Fibroblast of lung (primary cell): ENCODE data around the gene ZSWIM1. TPM values are rescaled to one million over a fixed set of nuclear protein-coding genes. Genes with fewer than 3 reads are reported as not detected.

ENCODE experiments used
- DNase-seq, 2 donors: peaks; one replicate each; pipeline versions ENCODE4 v3.0.0 to v3.0.0-alpha.2; 2010; ENCODE audit warnings: low read depth in 2 of 2
- H2AFZ ChIP-seq: 2 replicates; pipeline ENCODE4 v1.5.1; 2012; ENCODE audit warnings: low read length, control low read depth, inconsistent platforms
- H3K27ac ChIP-seq: 2 replicates; pipeline ENCODE4 v1.5.1; 2011; ENCODE audit warnings: low read length, control low read depth; ENCODE audit not compliant: insufficient read depth
- H3K27me3 ChIP-seq: 2 replicates; pipeline ENCODE4 v1.5.1; 2011; ENCODE audit warnings: mild to moderate bottlenecking, low read length; ENCODE audit not compliant: control insufficient read depth, insufficient read depth
- H3K36me3 ChIP-seq: 2 replicates; pipeline ENCODE4 v1.5.1; 2011; ENCODE audit warnings: low read length; ENCODE audit not compliant: control insufficient read depth, insufficient read depth
- H3K4me1 ChIP-seq: 2 replicates; pipeline ENCODE4 v1.5.1; 2011; ENCODE audit warnings: low read length; ENCODE audit not compliant: control insufficient read depth, insufficient read depth; ENCODE audit errors: extremely low read depth
- H3K4me2 ChIP-seq: 2 replicates; pipeline ENCODE4 v1.5.1; 2011; ENCODE audit warnings: low read length, control low read depth; ENCODE audit not compliant: insufficient read depth; ENCODE audit errors: extremely low read depth
- H3K4me3 ChIP-seq, 4 experiments: fragments of 200-600 bp in 1 of 4; sonication (generic) in 1 of 4; replicated peaks in 1 of 4; 2 replicates each; pipeline ENCODE4 v1.5.1; 2011 to 2016; ENCODE audit warnings: low read length in 4 of 4, low read depth in 3 of 4, mild to moderate bottlenecking in 3 of 4, control low read depth in 2 of 4, inconsistent platforms in 1 of 4, mixed read lengths in 1 of 4; ENCODE audit not compliant: insufficient read depth in 1 of 4; ENCODE audit errors: control extremely low read depth in 1 of 4
- H3K79me2 ChIP-seq: 2 replicates; pipeline ENCODE4 v1.5.1; 2012; ENCODE audit warnings: mild to moderate bottlenecking, low read length, inconsistent platforms; ENCODE audit not compliant: control insufficient read depth, insufficient read depth
- H3K9ac ChIP-seq: 2 replicates; pipeline ENCODE4 v1.5.1; 2011; ENCODE audit warnings: mild to moderate bottlenecking, low read length, control low read depth; ENCODE audit not compliant: insufficient read depth
- H3K9me3 ChIP-seq: 2 replicates; pipeline ENCODE4 v1.5.1; 2012; ENCODE audit warnings: low read depth, low read length; ENCODE audit not compliant: control insufficient read depth, insufficient read depth
- H4K20me1 ChIP-seq: 2 replicates; pipeline ENCODE4 v1.5.1; 2011; ENCODE audit warnings: low read length; ENCODE audit not compliant: control insufficient read depth, insufficient read depth; ENCODE audit errors: extremely low read depth
- EZH2 ChIP-seq: IDR thresholded peaks from 2 replicates; pipeline ENCODE4 v1.5.1; 2012; ENCODE audit warnings: low read length, control low read depth, mild to moderate bottlenecking; ENCODE audit errors: missing control alignments
- polyA plus RNA-seq, 2 donors: library from polyadenylated mRNA; depleted of rRNA in 1 of 2; stranded (reverse) in 1 of 2; unstranded in 1 of 2; fragments of >200 nt; gene quantifications; 2 replicates each; pipeline ENCODE4 v1.2.1, GENCODE V29; 2011 to 2012; ENCODE audit warnings: missing spikeins in 1 of 2
- total RNA-seq: library from RNA; depleted of rRNA; stranded (reverse); fragments of >200 nt; gene quantifications from 2 replicates; pipeline ENCODE4 v1.2.1, GENCODE V29; 2014
- TF ChIP-seq, protein P1 (sequence below), 2 donors: IDR thresholded peaks in 1 of 2; conservative IDR thresholded peaks in 1 of 2; 1 replicate in 1 of 2; 2 replicates in 1 of 2; pipeline ENCODE4 v1.5.1; 2011 to 2012; ENCODE audit warnings: low read length in 2 of 2, control low read depth in 1 of 2, inconsistent platforms in 1 of 2, low read depth in 1 of 2, mild to moderate bottlenecking in 1 of 2

Gene ZSWIM1
- total and polyA plus RNA-seq, 2 donors (not counting 1 experiment from before 2014, with no cell fraction given): 3.4 to 4.5 TPM

DNA sequence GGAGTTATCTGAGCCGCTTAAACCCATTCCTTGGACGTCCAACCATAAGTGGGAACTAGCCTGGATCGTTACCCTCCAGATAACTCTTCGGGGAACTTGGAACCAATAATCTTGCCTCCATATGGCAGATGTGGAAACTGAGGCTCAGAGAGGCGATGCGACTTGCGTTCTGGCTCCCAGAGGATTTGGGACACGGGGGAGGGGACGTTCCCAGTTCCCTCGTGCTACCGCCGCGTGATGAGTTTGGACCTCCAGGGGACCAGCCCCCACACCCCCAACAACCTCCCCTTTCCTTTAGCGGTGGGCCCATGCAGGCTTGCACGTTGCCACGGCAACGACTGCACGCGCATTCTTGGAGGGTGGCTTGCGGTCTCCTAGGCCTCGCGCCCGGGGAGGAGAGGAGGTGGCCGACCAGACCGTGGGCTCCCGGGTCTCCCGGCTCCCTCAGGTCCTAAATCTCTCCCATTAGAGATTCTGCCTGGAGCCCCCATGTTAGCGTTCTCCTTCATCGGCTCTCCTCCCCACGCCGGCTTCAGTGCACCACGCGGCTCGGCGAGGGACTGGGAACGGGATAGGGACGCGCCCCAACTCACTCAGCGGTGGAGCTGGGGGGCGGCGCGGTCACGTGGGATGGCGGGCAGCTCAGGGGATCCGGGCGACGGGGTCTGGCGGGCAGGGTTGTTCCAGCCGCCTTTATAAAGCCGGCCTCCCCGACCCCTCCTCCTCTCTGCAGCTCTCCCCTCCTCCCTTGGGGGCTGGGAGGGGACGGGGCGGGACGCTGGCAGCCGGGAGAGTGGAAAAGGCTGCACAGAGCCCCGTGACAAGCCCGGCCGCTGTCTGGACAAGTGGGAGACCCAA is 30.7 kb downstream of the ZSWIM1 start, which contains the start of gene PLTP:
Gene PLTP, minus strand, starts transcription at position 670 of the 858 bp plus-strand sequence. CDS start 703 bp downstream, outside the sequence.
- H3K36me3 ChIP-seq: no peaks in the 10 kb centered on the region
- peak; percentile 77 to 81 for DNase-seq
- peak within 1 kb of the TSS; percentile 76 for H3K27ac ChIP-seq
- H3K4me2 ChIP-seq: peak within 1 kb of the TSS; percentile 89
- no peaks in the 10 kb centered on the region for H4K20me1 ChIP-seq
- H3K9ac ChIP-seq: peak within 1 kb of the TSS; percentile 65
- no peaks in the 10 kb centered on the region for H3K27me3 ChIP-seq
- peak within 1 kb of the TSS; percentile 18 to 90 (median 53) for H3K4me3 ChIP-seq
- H3K4me1 ChIP-seq: peaks cover 14% of the 10 kb centered on the region
- TF ChIP-seq, protein P1, sequence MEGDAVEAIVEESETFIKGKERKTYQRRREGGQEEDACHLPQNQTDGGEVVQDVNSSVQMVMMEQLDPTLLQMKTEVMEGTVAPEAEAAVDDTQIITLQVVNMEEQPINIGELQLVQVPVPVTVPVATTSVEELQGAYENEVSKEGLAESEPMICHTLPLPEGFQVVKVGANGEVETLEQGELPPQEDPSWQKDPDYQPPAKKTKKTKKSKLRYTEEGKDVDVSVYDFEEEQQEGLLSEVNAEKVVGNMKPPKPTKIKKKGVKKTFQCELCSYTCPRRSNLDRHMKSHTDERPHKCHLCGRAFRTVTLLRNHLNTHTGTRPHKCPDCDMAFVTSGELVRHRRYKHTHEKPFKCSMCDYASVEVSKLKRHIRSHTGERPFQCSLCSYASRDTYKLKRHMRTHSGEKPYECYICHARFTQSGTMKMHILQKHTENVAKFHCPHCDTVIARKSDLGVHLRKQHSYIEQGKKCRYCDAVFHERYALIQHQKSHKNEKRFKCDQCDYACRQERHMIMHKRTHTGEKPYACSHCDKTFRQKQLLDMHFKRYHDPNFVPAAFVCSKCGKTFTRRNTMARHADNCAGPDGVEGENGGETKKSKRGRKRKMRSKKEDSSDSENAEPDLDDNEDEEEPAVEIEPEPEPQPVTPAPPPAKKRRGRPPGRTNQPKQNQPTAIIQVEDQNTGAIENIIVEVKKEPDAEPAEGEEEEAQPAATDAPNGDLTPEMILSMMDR (conservative IDR thresholded peaks at IDR 0.05 in 1 of 2, IDR thresholded peaks at IDR 0.05 in 1 of 2; ENCODE audit: low read depth in 1 of 2, low read length in 2 of 2): no peak
- no peak for TF ChIP-seq EZH2
- H3K9me3 ChIP-seq: no peaks in the 10 kb centered on the region
- peak within 1 kb of the TSS; percentile 65 for H2AFZ ChIP-seq
- no peaks in the 10 kb centered on the region for H3K79me2 ChIP-seq

DNA sequence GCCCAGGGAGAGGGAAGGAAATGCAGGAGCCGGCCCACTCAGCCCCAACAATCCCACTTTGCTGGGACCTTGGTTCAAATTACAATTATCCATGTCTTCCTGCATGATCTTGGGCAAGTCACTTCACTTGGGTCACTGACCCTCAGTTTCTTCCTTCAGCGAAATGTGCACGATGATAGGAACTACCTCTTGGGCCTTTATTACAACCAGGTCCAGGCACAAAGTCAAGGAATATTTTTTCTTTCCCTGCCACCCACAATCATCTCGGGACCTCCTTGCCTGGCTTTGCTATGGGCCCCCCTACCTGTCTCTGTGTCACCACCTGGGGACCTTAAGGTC is 31.3 kb downstream of the ZSWIM1 start:
- DNase-seq: no peak
- TF ChIP-seq, protein P1 (conservative IDR thresholded peaks at IDR 0.05 in 1 of 2, IDR thresholded peaks at IDR 0.05 in 1 of 2; ENCODE audit: low read depth in 1 of 2, low read length in 2 of 2): no peak
- TF ChIP-seq EZH2: no peak
- no peaks in the 10 kb centered on the region for H3K9me3 ChIP-seq

GRCh38 chr20:45913116-45913515 is 32.1 kb downstream of the ZSWIM1 start:
- peaks cover 19% of the 10 kb centered on the region for H3K4me1 ChIP-seq
- TF ChIP-seq, protein P1 (conservative IDR thresholded peaks at IDR 0.05 in 1 of 2, IDR thresholded peaks at IDR 0.05 in 1 of 2; ENCODE audit: low read depth in 1 of 2, low read length in 2 of 2): no peak
- no peak for TF ChIP-seq EZH2
- no peak for DNase-seq
- H3K9ac ChIP-seq: no peak overlapping the region
- H4K20me1 ChIP-seq: no peaks in the 10 kb centered on the region
- no peak overlapping the region for H3K4me2 ChIP-seq
- H3K36me3 ChIP-seq: no peaks in the 10 kb centered on the region
- no peak overlapping the region for H2AFZ ChIP-seq
- H3K4me3 ChIP-seq: no peak overlapping the region
- no peaks in the 10 kb centered on the region for H3K27me3 ChIP-seq
- H3K9me3 ChIP-seq: no peaks in the 10 kb centered on the region
- H3K27ac ChIP-seq: no peak overlapping the region
- no peaks in the 10 kb centered on the region for H3K79me2 ChIP-seq

More for the DNA sequence above, 31.3 kb downstream of the ZSWIM1 start:
- no peaks in the 10 kb centered on the region for H3K36me3 ChIP-seq
- H3K4me2 ChIP-seq: peak overlapping the region; percentile 89
- H3K9ac ChIP-seq: peak overlapping the region; percentile 65
- H3K4me3 ChIP-seq: peak overlapping the region in 2 of 4 experiments; percentile 37 to 72
- no peaks in the 10 kb centered on the region for H3K79me2 ChIP-seq
- H4K20me1 ChIP-seq: no peaks in the 10 kb centered on the region
- H3K27ac ChIP-seq: no peak overlapping the region
- H2AFZ ChIP-seq: peak overlapping the region; percentile 65
- H3K4me1 ChIP-seq: peaks cover 14% of the 10 kb centered on the region
- H3K27me3 ChIP-seq: no peaks in the 10 kb centered on the region
